Activated CD8-positive, alpha-beta memory T cell treated with anti-CD3 and anti-CD28 coated beads for 24 hours (primary cell): ENCODE measurements around the gene XRCC5.

ENCODE experiments used
- DNase-seq: peaks from one replicate; pipeline ENCODE4 v3.0.0-alpha.2; 2020

Gene XRCC5

DNA sequence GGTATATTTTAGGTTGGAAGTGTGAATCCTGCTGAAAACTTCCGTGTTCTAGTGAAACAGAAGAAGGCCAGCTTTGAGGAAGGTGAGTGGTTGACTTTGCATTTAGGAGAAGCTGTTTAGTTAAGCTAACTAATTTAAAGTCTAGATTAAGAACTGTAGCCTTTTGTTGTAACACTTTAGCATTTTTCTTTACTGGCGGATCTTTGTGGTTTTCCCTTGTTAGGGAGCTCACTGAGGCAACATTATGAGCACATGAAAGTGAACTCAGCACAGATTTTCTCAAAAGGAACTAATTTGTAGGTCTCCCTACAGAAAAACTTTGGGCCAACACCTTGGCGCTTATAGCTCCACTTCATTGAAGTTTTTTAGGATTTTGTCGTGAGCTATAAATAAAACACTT lies 52.8 kb downstream of the XRCC5 start:
- no peak for DNase-seq

DNA sequence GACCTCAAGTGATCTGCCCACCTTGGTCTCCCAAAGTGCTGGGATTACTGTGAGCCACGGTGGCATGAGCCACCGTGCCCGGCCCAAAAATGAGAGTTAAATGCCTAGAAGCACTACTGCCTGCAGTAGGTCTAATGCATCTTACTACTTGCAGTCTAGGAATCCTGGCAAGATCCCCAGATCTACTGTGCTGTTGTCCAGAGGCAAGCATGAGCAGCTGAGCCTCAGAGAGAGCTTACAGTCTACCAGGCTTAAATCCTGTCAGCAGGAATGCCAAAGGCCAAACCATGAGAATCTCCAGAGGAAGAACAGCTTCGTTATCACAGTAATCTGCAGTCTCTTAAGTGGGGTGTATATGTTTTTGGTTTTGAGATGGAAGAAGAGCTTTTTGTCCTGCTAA lies 54.4 kb downstream of the XRCC5 start:
- DNase-seq: no peak

DNA sequence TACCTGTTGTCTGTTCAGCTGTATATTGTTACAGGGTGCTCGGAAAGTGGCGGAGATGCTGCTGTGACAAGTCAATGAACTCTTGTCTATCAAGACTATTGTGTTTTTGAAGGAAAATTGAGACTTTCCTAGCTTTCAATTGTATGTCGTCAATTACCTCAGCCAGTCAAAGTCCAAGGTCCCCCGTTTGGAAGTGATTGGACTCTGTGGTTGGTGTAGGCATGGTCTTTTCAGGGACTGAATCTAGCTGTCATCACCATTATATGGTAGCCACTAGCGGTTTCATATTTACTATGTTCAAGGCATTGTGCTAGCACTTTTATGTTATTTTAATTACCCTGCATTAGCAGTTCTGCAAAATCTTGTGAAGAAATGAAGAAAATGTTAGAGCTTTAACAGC lies 54.9 kb downstream of the XRCC5 start:
- DNase-seq: no peak

DNA sequence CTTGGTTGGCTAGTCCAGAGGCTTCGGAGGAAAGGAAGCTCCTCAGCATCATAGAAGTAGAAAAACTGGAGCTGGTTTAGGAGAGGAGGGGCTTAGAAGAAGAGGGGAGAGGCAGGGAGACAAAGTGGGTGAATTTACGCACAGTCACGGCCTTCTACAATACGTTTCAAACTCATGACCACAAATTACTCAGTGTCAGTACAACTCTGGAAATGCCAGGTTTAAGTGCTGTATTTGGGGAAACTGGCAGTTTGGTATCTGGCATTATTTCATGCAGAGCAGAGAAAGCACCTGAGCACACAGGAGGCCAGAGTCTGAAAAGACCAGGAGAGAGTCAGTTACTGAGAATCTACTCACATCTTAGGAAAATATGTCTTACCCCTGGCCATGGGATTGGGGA lies 55.4 kb downstream of the XRCC5 start:
- DNase-seq: no peak

DNA sequence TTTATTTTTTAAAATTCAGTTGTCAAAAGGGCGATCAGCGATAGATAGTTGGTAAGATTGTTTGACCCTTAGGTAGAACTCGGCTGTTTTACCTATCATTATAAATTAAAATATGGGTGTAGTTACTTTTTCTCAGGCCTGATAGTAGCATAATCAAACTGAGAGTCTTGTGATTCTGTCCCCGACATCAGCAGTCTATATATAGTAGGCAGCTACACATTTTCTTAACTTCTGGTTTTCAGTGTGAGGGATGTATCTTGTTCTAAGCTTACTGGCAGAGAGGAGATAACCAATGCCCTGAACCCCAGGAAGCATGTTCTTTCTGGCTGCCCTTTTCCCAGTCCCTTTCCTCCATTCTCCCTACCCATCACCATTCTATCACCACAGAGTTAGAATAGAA lies 56.6 kb downstream of the XRCC5 start:
- DNase-seq: no peak

DNA sequence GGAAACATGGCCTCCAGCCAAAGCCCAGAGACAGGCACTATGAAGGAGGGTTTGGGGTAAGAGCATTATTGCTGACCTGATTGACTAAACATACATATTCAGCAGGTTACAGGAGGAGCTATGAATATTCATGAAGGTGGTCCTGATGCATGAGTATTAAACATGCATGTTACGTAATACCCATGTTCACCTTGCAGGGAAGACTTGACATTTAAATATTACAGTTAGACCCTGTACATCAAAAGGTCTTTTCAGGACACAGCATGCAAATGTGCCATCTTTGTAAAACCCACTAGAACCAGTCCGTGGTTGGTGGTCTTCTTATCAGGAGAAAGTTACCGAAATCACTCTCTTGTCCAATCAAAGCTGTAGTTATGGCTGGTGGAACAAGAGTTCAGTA lies 59.9 kb downstream of the XRCC5 start:
- no peak for DNase-seq

DNA sequence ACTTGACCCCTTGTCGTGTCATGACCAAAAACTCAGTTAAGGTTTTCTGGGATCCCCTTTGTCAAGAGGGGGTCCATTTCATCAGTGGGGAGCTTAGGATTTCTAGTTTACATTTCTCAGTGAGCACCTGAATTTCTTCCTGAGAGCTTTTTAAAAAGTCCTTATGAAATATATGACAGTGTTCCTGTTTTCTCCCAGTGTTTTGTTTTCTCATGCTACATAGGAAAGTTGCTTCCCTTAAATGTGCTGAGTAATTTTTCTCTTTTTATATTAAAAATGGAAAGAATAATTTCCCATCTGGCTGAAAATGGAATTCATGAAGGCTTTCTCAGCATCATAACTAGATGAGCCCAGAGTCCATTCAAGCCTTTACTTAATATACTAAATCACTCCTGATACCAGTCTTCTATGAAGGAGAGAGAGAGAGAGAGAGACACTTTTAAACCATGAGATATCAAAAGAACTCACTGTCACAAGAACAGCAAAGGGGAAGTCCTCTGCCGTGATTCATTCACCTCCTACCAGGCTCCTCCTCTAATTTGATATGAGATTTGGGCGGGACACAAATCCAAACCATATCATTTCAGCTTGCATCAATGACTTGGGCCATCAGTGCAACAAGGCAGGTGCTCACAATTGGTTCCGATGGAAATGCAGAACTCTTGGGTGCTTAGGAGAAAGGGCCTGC lies 61.1 kb downstream of the XRCC5 start:
- DNase-seq: no peak

DNA sequence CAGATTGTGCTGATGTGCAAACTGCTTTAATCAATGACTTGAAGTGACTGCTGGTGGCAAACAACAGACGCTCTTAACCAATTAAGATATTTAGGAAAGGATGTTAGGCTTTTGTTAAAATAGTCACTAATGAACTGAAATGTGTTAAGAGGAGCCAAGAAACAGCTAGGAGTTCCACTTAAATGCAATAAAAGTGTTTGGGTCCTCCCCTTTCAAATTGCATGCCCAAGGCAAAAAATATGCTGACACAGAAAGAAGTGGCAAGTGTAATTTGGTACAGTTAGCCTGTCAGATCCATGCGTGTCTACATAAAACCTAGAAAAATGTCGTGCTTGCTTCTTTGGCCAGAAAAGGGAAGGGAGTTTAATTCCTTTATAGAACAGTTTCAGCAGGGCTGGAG lies 61.9 kb downstream of the XRCC5 start:
- no peak for DNase-seq

DNA sequence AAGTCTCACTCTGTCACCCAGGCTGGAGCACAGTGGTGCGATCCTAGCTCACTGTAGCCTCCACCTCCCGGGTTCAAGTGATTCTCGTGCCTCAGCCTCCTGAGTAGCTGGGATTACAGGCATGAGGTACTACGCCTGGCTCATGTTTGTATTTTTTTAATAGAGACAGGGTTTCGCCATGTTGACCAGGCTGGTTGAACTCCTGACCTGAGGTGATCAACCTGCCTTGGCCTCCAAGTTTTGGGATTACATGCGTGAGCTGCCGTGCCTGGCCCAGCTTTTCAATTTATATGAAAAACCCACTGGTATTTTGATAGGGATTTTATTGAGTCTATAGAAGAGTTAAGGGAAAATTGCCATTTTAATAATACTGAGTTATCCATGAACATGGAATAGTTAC lies 63.3 kb downstream of the XRCC5 start:
- DNase-seq: no peak

DNA sequence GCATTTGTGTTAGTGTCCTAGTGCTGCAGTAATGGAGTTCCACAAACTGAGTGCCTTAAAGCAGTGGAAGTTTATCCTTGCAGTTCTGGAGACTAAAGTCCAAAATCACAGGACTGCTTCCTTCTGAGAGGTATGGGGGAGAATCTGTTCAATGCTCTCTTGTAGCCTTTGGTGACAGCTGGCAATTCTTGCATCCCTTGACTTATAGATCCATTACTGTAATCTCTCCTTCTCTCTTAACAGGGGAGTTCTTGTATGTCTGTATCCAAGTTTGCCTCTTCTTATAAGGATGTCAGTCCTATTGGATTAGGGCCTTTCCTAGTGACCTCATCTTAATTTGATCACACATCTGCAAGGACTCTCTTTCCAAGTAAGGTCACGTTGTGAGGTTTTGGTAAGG lies 69.9 kb downstream of the XRCC5 start:
- no peak for DNase-seq

DNA sequence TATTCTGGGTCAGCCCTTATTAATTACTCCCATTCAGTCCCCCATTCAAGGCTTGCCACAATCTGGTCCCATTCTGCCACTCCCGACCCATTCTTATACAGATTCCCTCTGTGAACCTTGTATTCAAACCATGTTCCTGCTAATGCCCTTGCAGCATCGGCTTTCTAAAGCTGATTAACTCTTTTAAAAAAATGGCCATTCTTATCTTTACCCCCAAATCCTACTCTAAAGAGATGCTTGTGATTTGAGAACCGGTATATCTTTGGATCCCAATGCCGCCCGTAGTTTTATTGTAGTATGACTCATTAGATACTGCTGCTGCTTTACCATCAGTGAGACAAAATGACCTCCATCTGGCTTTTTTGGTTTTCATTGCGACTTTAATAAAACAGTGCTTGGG lies 72.2 kb downstream of the XRCC5 start:
- DNase-seq: no peak

DNA sequence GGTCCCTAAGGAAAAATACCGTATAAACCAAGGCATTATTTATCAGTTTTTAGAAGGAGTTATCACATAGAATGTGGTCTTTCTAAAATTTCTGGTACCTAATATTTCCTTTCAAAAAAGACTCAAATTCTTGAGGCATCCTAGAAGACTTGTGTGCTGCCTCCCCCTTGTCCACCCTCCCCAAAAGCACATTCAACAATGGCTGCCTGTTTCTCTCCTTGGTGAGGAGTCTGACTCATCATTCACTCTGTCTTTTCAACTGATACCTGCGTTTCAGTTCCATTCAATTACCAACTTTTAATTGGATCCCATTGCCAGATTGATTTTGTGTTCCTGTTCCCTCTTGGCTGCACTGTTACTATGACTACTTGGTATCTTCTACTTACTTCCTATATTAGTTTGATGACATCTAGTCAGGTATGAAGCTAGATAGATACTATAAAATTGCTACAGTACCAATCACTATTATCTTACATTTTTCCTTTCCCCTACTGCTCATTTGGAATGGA lies 72.9 kb downstream of the XRCC5 start:
- no peak for DNase-seq

DNA sequence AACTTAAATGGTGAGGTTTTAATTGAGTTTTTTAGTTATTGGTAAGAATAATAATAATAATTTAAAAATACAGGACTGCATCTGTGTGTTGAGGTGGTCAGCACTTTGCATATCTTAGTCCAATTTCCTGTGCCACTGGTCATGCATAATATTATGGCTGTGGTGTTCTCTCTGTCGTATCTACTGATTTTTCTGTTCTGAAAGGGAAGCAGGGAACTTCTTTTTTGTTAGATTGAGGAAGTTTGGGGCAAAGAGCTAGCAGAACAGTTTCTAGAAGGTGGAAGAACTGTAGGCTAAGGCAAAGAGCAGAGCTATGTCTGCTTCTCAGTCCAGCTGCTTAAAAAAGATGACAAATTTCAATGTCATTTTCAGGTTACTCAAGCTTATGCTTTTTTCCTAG lies 74.3 kb downstream of the XRCC5 start:
- no peak for DNase-seq

DNA sequence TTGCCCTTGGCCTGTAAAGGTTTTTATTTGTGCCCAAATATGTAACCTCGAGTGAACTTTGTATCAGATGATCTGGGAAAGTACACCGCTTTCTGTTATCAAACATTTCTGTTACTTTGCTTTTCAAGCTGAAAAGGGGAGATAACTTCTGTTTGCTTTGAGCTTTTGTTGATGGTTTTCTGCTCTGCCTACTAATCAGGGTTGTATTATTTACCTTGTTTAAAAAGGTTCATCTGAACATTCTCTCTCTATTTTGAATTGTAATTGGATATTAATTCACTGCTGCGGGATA lies 79.4 kb downstream of the XRCC5 start:
- no peak for DNase-seq

DNA sequence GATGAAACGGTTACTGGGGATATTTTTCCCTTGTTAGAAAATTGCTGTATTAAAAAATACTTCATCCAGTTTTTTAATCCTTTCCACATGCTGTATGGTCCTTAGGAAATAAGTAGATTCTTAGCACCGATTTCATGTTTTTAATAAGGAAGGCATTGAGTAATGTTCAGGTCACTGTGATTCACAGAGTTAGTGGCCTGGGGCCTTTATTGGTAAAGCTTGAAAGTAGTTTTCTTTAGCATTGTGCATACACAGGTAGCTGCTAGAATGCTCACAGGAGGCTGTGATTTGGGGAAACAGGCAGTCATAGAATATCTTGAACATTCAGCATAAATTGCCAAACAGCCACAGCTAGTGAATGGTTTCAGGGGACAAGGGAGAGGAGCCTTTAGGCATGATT lies 79.8 kb downstream of the XRCC5 start:
- no peak for DNase-seq

DNA sequence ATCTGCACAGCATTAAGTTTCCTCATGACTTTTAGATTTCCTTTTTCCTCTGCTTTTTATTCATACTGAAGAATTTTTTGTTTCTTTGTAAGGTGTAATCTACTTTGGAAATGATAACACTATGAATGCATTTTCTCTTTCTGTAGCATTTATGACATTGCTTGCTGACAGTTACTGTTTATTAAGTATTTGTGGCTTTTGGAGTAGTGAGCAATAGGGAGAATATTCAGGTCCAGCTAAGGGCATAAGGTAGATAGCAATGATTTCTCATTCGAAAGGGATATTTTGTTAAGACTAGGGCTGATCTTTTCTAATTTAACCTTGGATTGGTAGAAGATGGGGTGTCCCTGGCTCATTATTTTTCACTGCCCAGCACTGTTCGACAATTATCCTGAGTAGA lies 80.3 kb downstream of the XRCC5 start:
- no peak for DNase-seq

DNA sequence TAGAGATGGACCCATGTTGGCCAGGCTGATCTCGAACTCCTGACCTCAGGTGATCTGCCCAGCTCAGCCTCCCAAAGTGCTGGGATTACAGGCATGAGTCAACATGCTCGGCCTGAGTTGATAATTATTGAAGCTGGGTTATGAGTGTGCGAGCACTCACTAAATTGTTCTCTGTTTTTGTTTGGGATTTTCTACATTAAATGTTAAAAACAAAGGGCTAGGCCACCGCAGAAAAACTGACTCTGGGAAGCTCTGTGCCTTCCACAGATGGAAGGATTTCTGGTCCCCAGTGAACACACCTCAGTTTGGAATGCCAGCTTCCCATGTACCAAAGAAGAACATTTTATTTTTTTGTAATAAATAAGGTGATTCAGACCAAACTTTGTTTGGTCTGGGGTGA lies 83.0 kb downstream of the XRCC5 start:
- DNase-seq: no peak

DNA sequence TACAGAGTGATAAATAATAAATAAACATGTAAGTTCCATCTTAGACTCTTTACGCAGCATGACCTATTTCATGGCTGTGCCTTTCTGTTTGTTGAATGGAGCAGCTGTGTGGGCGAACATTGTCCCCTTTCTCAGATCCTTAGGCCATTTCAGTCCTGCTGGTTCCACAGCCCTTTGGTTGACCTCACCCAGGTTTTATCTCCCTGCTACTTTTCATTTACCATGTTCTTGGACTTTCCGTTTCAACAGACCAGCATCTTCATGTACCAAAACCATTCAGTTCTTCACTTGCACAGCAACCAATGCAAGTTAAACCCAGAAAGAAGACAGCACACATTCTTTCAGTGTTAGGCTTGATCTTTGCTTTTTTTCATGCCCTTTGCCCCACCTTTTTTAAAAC lies 83.8 kb downstream of the XRCC5 start:
- no peak for DNase-seq

DNA sequence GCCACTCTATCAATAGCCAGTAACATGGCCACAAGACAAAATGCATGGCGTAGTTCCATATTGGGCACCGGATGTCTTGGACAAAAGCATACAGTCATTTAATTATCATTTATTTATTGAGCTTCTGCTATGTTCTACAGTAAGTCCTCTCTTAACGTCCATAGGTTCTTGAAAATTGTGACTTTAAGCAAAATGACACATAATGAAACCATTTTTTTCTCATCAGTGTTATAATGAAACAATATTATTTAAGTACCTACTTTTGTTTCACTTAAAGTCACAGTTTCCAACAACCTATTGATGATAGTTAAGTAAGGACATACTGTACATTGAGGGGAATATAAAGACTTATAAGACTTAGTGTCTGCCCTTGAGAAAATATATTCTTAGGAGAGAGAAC lies 84.9 kb downstream of the XRCC5 start:
- no peak for DNase-seq

DNA sequence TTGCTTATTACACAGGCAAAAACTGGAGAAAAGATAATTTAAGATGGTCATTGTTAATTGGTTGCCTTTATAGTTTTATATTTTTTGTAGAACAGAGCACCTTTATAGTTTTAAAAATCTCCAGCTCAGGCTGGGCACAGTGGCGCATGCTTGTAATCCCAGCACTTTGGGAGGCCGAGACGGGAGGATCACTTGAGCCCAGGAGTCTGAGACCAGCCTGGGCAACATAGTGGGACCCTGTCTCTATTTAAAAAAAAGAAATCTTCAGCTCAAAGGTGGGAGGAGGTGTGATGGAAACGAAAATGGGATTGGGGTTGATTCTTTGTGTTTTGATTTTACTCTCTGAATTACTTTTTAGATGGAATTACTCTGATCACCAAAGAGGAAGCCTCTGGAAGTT lies 85.4 kb downstream of the XRCC5 start:
- DNase-seq: no peak

DNA sequence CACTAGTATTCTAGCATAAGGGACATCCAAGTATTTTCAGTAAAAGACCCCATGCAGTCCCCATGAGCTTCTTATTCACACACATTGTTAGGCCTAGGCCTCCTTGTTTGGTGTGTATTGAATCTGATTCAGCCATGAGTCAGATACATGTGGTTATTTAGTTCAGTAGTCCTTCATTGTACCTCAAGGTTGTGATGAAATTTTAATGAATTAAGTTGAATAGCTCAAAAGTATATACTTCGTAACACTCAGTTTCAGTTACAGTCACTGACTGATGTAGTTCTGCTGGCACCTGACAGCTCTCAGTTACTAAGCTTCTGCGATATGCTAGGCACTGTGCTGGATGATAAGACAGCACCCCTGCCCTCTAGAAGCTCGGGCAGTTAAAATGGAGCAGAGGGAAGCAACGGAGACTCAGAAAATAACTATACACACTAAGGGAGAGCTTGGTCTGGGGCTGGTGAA lies 86.4 kb downstream of the XRCC5 start:
- DNase-seq: no peak

DNA sequence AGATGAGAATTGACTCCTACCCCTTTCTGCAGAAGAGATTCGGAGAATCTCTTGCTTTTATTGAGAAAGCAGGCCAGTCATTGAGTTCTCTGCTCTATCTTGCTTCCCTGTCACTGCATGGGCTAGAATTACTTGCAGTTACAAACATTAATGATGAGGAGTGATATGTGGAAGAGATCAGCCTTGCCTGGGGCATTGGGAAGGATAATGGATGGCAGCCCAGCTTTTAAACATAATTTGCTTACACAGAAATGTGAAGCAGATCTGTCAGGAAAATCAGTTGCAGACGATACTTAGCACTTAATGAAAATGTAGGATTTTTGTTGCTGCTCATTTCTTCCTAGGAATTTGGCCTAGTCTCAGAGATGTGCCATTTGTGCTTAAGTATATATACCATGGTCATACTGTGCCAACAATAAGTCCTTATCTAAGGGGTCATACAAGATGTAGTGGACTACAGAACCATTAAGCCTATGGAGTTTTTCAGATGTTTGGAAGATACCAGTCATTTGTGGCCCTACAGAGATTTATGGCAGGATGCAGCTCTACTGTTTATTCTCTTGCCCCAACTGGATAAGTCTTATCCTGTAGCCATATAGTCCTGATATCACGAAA lies 92.7 kb downstream of the XRCC5 start:
- DNase-seq: no peak

DNA sequence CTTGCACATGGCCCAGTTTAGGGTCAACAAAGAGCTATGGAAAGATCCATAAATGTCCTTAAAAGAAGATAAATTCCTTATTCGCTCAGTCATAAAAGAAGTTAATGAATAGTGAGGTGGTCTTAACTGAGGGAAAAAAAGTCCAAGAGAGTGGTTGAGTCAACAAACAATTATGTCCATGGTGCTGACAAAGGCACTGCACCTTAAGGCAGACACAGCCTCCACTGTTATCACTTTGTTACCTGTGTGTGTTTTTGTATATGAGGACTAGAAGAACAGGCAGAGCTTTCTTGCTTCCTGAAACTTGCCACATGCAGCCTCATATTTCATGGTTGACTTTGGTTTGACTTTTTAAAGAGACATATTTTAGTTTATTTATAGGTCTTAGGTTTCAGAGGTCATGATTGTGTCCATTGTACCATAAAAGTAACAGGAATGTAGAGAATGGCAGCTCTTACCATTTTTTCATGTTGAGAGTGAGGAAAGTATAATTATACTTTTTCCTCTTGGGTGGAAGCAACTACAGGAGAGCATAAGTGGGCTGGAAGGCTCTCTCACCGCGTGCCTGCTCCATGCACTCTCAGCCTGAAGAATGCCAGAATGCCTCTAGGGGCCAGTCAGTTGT lies 93.6 kb downstream of the XRCC5 start:
- DNase-seq: no peak

DNA sequence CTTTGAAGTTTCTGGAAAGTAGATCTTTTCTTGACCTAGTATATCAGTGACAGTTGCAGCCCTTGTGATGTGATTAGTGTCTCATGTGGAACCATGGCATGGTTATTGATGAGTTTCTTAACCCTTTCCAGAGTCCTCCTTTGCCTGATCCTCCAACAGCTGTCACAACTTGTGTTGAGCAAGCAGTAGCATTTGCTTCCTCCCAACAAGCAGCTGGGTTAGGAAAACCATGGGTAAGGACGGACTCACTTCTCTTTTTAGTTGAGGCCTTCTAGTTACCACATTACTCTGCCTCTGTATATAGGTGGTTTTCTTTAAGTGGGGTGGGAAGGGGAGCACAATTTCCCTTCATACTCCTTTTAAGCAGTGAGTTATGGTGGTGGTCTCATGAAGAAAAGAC lies 96.3 kb downstream of the XRCC5 start:
- no peak for DNase-seq
